ENCODE data around the gene MRPS9. TPM values are rescaled to one million over a fixed set of nuclear protein-coding genes. Genes with fewer than 3 reads are reported as not detected.

The MRPS9 gene
- total and polyA plus RNA-seq, 9 of the 15 experiments (the other 6 are each of a cell fraction or from before 2014, with no cell fraction given): 46.2 to 143 (median 65.6) TPM

GRCh38 chr2:105071379-105071778 lies 33.5 kb downstream of the MRPS9 start:
- H4K20me1 ChIP-seq (replicated peaks; ENCODE audit: control insufficient read depth, insufficient read depth, low read length): no peaks in the 10 kb centered on the region
- intact Hi-C loops (cut with micrococcal nuclease) (no loop called here), in situ Hi-C loops (cut with MboI) (no loop called here)
- H3K36me3 ChIP-seq (ENCODE audit: control insufficient read depth, insufficient read depth, low read length): peaks cover 10% of the 10 kb centered on the region; the same call in 2 of the 3 replicates
- no peak overlapping the region for H3K27ac ChIP-seq (ENCODE audit: extremely low read depth, low read depth, low read length)
- no peaks in the 10 kb centered on the region for H3K27me3 ChIP-seq (ENCODE audit: control insufficient read depth in 2 of 2, insufficient read depth in 2 of 2, low read length in 2 of 2)
- ChIA-PET POLR2A (interaction anchor here (0.8 to 1.3 kb wide), 2 partner anchors 12 to 14 kb away, joined by 4 read pairs; no protein-coding TSS in a partner anchor), CTCF (ENCODE audit: low intra/inter-chr PET ratio) (no interaction called here)
- no peak overlapping the region for H2AFZ ChIP-seq (ENCODE audit: low read depth, low read length)
- ATAC-seq: no peak
- FAIRE-seq: no peak
- no peak overlapping the region for H3K4me2 ChIP-seq (ENCODE audit: insufficient read depth, low read length)
- H3K4me1 ChIP-seq (replicated peaks in 1 of 2; ENCODE audit: control insufficient read depth in 2 of 2, insufficient read depth in 2 of 2, low read length in 2 of 2): no peaks in the 10 kb centered on the region
- no peak overlapping the region for H3K4me3 ChIP-seq
- H3K9ac ChIP-seq (ENCODE audit: insufficient read depth in 1 of 2, low read depth in 2 of 2, low read length in 2 of 2): no peak overlapping the region
- WGBS (ENCODE audit: insufficient coverage, low coverage, missing lambda C conversion rate): 94% methylated on average over 4 of the region's 4 CpGs
- no TSS peak for BruUV-seq (replicated peaks)
- no peaks in the 10 kb centered on the region for H3K9me3 ChIP-seq (replicated peaks; ENCODE audit: control insufficient read depth, insufficient read depth, low read depth, low read length)
- DNase-seq (ENCODE audit: extremely low read depth in 1 of 4, low spot score in 3 of 4): no peak
- TF ChIP-seq EZH2 (IDR thresholded peaks at IDR 0.05; ENCODE audit: borderline replicate concordance, low read depth, low read length): no peak
- TF ChIP-seq SMAD3 (CRISPR knock-in tag; conservative IDR thresholded peaks at IDR 0.05): no peak
- TF ChIP-seq THRB (CRISPR knock-in tag; conservative IDR thresholded peaks at IDR 0.05): no peak
- TF ChIP-seq ZNF263 (CRISPR knock-in tag; IDR thresholded peaks at IDR 0.05; ENCODE audit: borderline replicate concordance): no peak
- TF ChIP-seq FOXA3 (CRISPR knock-in tag; conservative IDR thresholded peaks at IDR 0.05 in 1 of 2, IDR thresholded peaks at IDR 0.05 in 1 of 2): no peak
- TF ChIP-seq ETV1 (tag; conservative IDR thresholded peaks at IDR 0.05; ENCODE audit: low read depth): no peak
- no peak for TF ChIP-seq ZBED1 (IDR thresholded peaks at IDR 0.05)
- no peak for TF ChIP-seq MXD1 (CRISPR knock-in tag; IDR thresholded peaks at IDR 0.05; ENCODE audit: borderline replicate concordance, poor library complexity, severe bottlenecking)
- TF ChIP-seq PTBP1 (IDR thresholded peaks at IDR 0.05; ENCODE audit: low read depth, low read length): no peak
- TF ChIP-seq NCOA6 (IDR thresholded peaks at IDR 0.05): no peak
- TF ChIP-seq C11orf30 (IDR thresholded peaks at IDR 0.05; ENCODE audit: low read depth): no peak
- no peak for TF ChIP-seq XRCC3 (IDR thresholded peaks at IDR 0.05)
- no peak for TF ChIP-seq ZNF76 (CRISPR knock-in tag; IDR thresholded peaks at IDR 0.05; ENCODE audit: borderline replicate concordance)
- no peak for TF ChIP-seq CBX1 (IDR thresholded peaks at IDR 0.05; ENCODE audit: low read depth)
- no peak for TF ChIP-seq TEAD2 (tag; IDR thresholded peaks at IDR 0.05)
- TF ChIP-seq ZNF717 (CRISPR knock-in tag; IDR thresholded peaks at IDR 0.05): no peak
- H3K9me1 ChIP-seq (ENCODE audit: control insufficient read depth, insufficient read depth, low read length): no peaks in the 10 kb centered on the region
- peaks cover 12% of the 10 kb centered on the region; the same call in 2 of the 3 replicates for H3K79me2 ChIP-seq (ENCODE audit: control insufficient read depth, insufficient read depth, low read length)

All from K562 (cell line).